GM13976 (cell line): ENCODE data around the gene LAD1.

Source experiments
- DNase-seq: peaks from one replicate; pipeline ENCODE4 v3.0.0; 2012; ENCODE audit warnings: low spot score
- CTCF ChIP-seq: IDR thresholded peaks from 2 replicates; pipeline ENCODE4 v1.5.1; 2012; ENCODE audit warnings: borderline replicate concordance, mild to moderate bottlenecking; ENCODE audit not compliant: insufficient read depth; ENCODE audit errors: extremely low read depth, missing control alignments, control extremely low read depth
- in situ Hi-C: fragments of 300-500 bp; cut with MboI; formaldehyde crosslinking; loops from one replicate; pipeline ENCODE4 v1.12.0; 2022; ENCODE audit warnings: low sequenced_read_pairs, mixed read lengths, inconsistent platforms; ENCODE audit not compliant: unreplicated experiment

LAD1 gene

DNA sequence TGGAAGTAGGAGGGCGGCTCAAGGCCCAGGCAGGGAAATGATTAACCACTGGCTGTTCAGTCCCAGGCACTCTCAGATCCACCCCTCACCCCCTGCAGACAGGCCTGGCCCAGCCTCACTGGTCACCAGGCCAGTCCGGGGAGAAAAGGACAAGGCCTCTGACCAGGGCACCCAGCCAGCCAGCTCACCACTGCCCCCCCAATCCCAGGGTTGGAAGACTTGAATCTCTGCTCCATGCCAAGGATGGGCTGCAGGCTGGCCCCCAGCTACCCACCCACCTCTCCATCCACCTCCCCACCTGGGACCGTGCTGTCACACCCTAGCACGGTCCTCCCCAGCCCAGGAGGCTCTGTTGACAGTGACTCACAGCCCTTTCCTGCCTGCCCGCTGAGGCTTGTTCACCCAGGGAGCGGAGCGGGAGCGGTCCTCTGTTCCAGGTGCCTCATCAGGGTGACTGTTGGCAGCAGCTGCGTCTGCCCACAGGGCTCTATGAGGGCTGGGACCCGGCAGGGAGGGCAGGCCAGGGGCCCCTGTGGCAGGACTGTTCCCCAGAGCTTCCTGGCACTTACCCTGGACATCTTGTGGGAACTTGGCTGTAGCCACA, 2.2 kb downstream of the LAD1 start:
- in situ Hi-C loops, result no loop called here
- no peak for TF ChIP-seq CTCF
- DNase-seq, result no peak

DNA sequence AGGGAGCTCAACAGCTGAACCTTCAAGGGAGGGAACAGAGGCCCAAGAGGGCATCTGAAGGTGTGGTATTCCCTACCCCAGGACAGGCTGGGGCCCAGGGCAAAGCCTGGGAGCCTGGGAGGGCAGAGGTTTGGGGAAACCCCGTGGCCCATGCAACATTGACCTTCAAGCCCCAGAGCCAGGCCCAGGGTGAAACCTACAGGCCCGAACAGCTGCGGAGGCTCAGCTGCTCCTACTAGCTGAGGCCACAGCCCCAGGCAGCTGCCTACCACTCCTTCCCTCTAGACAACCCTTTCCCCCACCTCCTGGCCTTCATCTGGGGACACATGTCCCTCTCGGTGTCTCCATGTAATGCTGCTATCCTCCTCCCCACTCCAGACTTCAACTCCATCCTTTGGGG, 3.2 kb downstream of the LAD1 start:
- TF ChIP-seq CTCF, result no peak
- in situ Hi-C loops, result no loop called here
- DNase-seq, result no peak

- in situ Hi-C loops, result no loop called here
- no peak for TF ChIP-seq CTCF
- DNase-seq, result no peak
Observed at GRCh38 chr1:201394591-201394990, 4.5 kb downstream of the LAD1 start.

- no peak for DNase-seq
- TF ChIP-seq CTCF, result no peak
- in situ Hi-C loops, result no loop called here
Observed at GRCh38 chr1:201393076-201393475, 6.0 kb downstream of the LAD1 start.

DNA sequence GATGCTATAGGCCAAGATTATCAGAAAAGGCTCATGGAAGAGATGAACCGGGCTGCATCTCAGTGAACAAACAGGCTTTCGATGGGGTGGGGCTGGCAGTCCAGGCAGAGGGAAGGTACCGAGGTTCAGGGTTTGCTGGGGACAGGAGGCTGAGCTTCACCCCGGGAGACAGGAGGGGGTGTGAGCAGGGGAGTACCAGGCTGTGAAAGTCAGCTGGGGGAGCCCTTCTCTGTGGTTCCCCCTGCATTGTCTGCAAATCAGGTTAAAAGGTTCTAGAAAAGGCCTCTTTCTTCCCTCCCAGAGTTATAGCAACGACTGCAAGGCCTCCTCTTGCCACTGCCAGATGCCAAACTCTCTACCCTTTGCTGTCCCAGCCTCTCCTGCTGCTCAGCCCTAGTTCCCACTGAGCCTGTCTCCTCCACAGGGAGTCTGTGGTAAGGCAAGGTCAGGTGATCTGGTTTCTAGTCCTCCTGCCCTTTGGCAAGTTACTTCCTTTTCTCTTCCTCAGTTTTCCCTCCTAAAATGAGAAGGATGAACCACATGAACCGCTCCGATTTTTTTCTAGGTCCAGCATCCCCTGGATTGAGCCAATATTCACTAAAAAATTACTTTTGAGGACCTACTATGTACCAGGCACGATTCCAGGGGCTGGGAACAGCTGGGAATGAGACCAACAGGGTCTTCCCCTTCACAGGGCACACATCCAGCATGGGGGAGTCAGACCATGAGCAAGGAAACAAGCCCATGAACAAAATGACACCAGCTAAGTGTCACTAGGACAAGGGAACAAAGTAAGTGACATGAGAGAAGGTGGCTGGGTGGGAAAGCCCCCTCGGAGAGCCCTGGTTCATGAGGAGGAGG, 7.2 kb downstream of the LAD1 start:
- DNase-seq, result no peak
- TF ChIP-seq CTCF, result no peak
- in situ Hi-C loops, result no loop called here

DNA sequence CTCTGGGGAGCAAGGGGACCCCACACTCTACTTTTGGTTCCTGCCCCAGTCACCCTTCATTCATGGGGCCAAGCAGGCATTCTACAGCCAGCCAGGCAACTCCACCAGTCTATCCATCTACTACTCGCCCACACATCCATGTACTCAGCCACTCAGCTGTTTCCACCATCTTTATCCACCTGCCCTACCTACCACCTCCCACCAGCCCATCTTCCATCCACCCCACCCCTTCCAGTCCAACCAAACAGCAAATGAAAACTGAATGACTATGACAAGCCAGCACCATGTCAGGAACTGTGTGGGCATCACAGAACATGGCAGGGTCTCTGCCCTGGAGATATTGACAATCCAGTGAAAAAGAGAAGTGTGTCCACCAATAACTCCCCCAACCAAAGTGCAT, 7.9 kb downstream of the LAD1 start:
- no peak for TF ChIP-seq CTCF
- in situ Hi-C loops, result no loop called here
- DNase-seq, result no peak

GRCh38 chr1:201389051-201389450, 10.1 kb downstream of the LAD1 start:
- no peak for DNase-seq
- in situ Hi-C loops, result no loop called here

More at GRCh38 chr1:201389051-201389450, 10.1 kb downstream of the LAD1 start:
- TF ChIP-seq CTCF, result no peak
